HEK293T (cell line): ENCODE measurements around the gene ATP13A2.

Experiments
- FOXA1 ChIP-seq: fragments of 450-650 bp; IDR thresholded peaks from 2 replicates; pipeline ENCODE4 v1.6.1; 2016; ENCODE audit warnings: mild to moderate bottlenecking
- SP1 ChIP-seq: fragments of 450-650 bp; IDR thresholded peaks from 2 replicates; pipeline ENCODE4 v1.6.1; 2017
- SUZ12 ChIP-seq: fragments of 450-650 bp; IDR thresholded peaks from 2 replicates; pipeline ENCODE4 v1.6.1; 2016; ENCODE audit warnings: mild to moderate bottlenecking
- ZNF384 ChIP-seq: fragments of 450-650 bp; IDR thresholded peaks from 2 replicates; pipeline ENCODE4 v1.6.1; 2016

- no peak for TF ChIP-seq ZNF384
- no peak for TF ChIP-seq FOXA1
- TF ChIP-seq SP1, result no peak
- no peak for TF ChIP-seq SUZ12
These were observed 33.4 kb upstream of the ATP13A2 start for GRCh38 chr1:17045150-17045549.
